IPS-18a (cell line): ENCODE data around the gene LMO1.

Source experiments
- H3K27ac ChIP-seq: one replicate; pipeline ENCODE4 v1.5.1; 2013; ENCODE audit warnings: low read length
- H3K27me3 ChIP-seq: one replicate; pipeline ENCODE4 v1.6.1; 2013; ENCODE audit warnings: mild to moderate bottlenecking, low read length; ENCODE audit not compliant: control insufficient read depth, insufficient read depth
- H3K36me3 ChIP-seq: one replicate; pipeline ENCODE4 v1.6.1; 2013; ENCODE audit warnings: low read depth, low read length; ENCODE audit not compliant: control insufficient read depth
- H3K4me1 ChIP-seq: one replicate; pipeline ENCODE4 v1.6.1; 2013; ENCODE audit warnings: low read depth, low read length; ENCODE audit not compliant: control insufficient read depth
- H3K4me3 ChIP-seq: one replicate; pipeline ENCODE4 v1.5.1; 2013; ENCODE audit warnings: low read length
- H3K9ac ChIP-seq: one replicate; pipeline ENCODE4 v1.6.1; 2013; ENCODE audit warnings: mild to moderate bottlenecking, low read length, moderate library complexity
- H3K9me3 ChIP-seq: one replicate; pipeline ENCODE4 v1.6.1; 2013; ENCODE audit warnings: low read depth, low read length; ENCODE audit not compliant: control insufficient read depth

LMO1 gene

GRCh38 chr11:8237453-8237852 is 26.2 kb downstream of the LMO1 start:
- Histone ChIP-seq H3K27ac (no peak overlapping the region), H3K9me3 (no peaks in the 10 kb centered on the region), H3K4me1 (peaks cover 7% of the 10 kb centered on the region), H3K27me3 (no peaks in the 10 kb centered on the region), H3K36me3 (no peaks in the 10 kb centered on the region), H3K4me3 (no peak overlapping the region), H3K9ac (no peak overlapping the region)

- Histone ChIP-seq H3K36me3 (no peaks in the 10 kb centered on the region), H3K27ac (no peak overlapping the region), H3K27me3 (no peaks in the 10 kb centered on the region), H3K4me1 (no peaks in the 10 kb centered on the region), H3K9ac (no peak overlapping the region), H3K9me3 (no peaks in the 10 kb centered on the region), H3K4me3 (no peak overlapping the region)
These were observed 27.8 kb downstream of the LMO1 start for GRCh38 chr11:8235925-8236324.

- H3K4me3 ChIP-seq = no peak overlapping the region
These were observed 28.8 kb downstream of the LMO1 start for GRCh38 chr11:8234910-8235309.

GRCh38 chr11:8234425-8234821 is 29.3 kb downstream of the LMO1 start:
- H3K27me3 ChIP-seq = no peaks in the 10 kb centered on the region
- H3K27ac ChIP-seq = no peak overlapping the region
- no peak overlapping the region for H3K9ac ChIP-seq
- H3K36me3 ChIP-seq = no peaks in the 10 kb centered on the region
- H3K4me1 ChIP-seq = no peaks in the 10 kb centered on the region
- H3K9me3 ChIP-seq = no peaks in the 10 kb centered on the region
- H3K4me3 ChIP-seq = no peak overlapping the region

More at GRCh38 chr11:8234910-8235309, 28.8 kb downstream of the LMO1 start:
- no peak overlapping the region for H3K27ac ChIP-seq
- no peaks in the 10 kb centered on the region for H3K4me1 ChIP-seq
- H3K36me3 ChIP-seq = no peaks in the 10 kb centered on the region
- no peaks in the 10 kb centered on the region for H3K9me3 ChIP-seq
- no peak overlapping the region for H3K9ac ChIP-seq
- H3K27me3 ChIP-seq = no peaks in the 10 kb centered on the region

- no peaks in the 10 kb centered on the region for H3K4me1 ChIP-seq
- no peak overlapping the region for H3K27ac ChIP-seq
- H3K9me3 ChIP-seq = no peaks in the 10 kb centered on the region
- no peaks in the 10 kb centered on the region for H3K36me3 ChIP-seq
- H3K27me3 ChIP-seq = no peaks in the 10 kb centered on the region
- no peak overlapping the region for H3K4me3 ChIP-seq
- H3K9ac ChIP-seq = no peak overlapping the region
These were observed 29.8 kb downstream of the LMO1 start for GRCh38 chr11:8233691-8234424.

GRCh38 chr11:8232849-8233606 is 30.6 kb downstream of the LMO1 start:
- H3K4me1 ChIP-seq = no peaks in the 10 kb centered on the region
- H3K4me3 ChIP-seq = no peak overlapping the region
- H3K27me3 ChIP-seq = no peaks in the 10 kb centered on the region
- no peak overlapping the region for H3K27ac ChIP-seq
- no peaks in the 10 kb centered on the region for H3K36me3 ChIP-seq
- no peaks in the 10 kb centered on the region for H3K9me3 ChIP-seq
- H3K9ac ChIP-seq = no peak overlapping the region

GRCh38 chr11:8232414-8232813 is 31.3 kb downstream of the LMO1 start:
- Histone ChIP-seq H3K27me3 (no peaks in the 10 kb centered on the region), H3K4me3 (no peak overlapping the region), H3K27ac (no peak overlapping the region), H3K9ac (no peak overlapping the region), H3K4me1 (no peaks in the 10 kb centered on the region), H3K9me3 (no peaks in the 10 kb centered on the region), H3K36me3 (no peaks in the 10 kb centered on the region)

- Histone ChIP-seq H3K36me3 (no peaks in the 10 kb centered on the region), H3K9ac (no peak overlapping the region), H3K4me3 (no peak overlapping the region), H3K27ac (no peak overlapping the region), H3K9me3 (no peaks in the 10 kb centered on the region), H3K27me3 (no peaks in the 10 kb centered on the region), H3K4me1 (no peaks in the 10 kb centered on the region)
These were observed 31.7 kb downstream of the LMO1 start for GRCh38 chr11:8231979-8232378.

- Histone ChIP-seq H3K9ac (no peak overlapping the region), H3K9me3 (no peaks in the 10 kb centered on the region), H3K27ac (no peak overlapping the region), H3K4me1 (no peaks in the 10 kb centered on the region), H3K27me3 (no peaks in the 10 kb centered on the region), H3K36me3 (no peaks in the 10 kb centered on the region), H3K4me3 (no peak overlapping the region)
These were observed 32.5 kb downstream of the LMO1 start for GRCh38 chr11:8230921-8231847.

GRCh38 chr11:8230178-8230859 is 33.4 kb downstream of the LMO1 start:
- Histone ChIP-seq H3K9me3 (no peaks in the 10 kb centered on the region), H3K27me3 (no peaks in the 10 kb centered on the region), H3K9ac (no peak overlapping the region), H3K4me3 (no peak overlapping the region), H3K36me3 (no peaks in the 10 kb centered on the region), H3K4me1 (no peaks in the 10 kb centered on the region), H3K27ac (no peak overlapping the region)
